SK-N-SH treated with all-trans-retinoic acid at 6 μM for 48 hours (cell line): ENCODE measurements around the gene UNCX.

Source experiments
- CSRNP3 ChIP-seq: fragments of 250-450 bp; sonication (Bioruptor Pico); IDR thresholded peaks from 2 replicates; pipeline ENCODE4 v1.5.1; 2021; ENCODE audit warnings: mild to moderate bottlenecking, moderate library complexity
- ZFP3 ChIP-seq: fragments of 250-450 bp; sonication (Bioruptor Pico); IDR thresholded peaks from 2 replicates; pipeline ENCODE4 v1.5.0; 2020; ENCODE audit warnings: mild to moderate bottlenecking, moderate library complexity

- no peak for TF ChIP-seq ZFP3 (CRISPR knock-in tag)
- TF ChIP-seq CSRNP3 (CRISPR knock-in tag), result no peak
Observed at GRCh38 chr7:1229956-1230355, 2.7 kb upstream of the UNCX start.
